ENCODE measurements around the gene INPP5A. TPM values are rescaled to one million over a fixed set of nuclear protein-coding genes. Genes with fewer than 3 reads are reported as not detected.

The INPP5A gene
- total RNA-seq, 1 donor from 2014 or later, result 36.4 TPM

- no peak for DNase-seq (ENCODE audit: extremely low spot score, unreplicated experiment)
- H3K4me1 Mint-ChIP-seq (ENCODE audit: unreplicated experiment), result peaks cover 1% of the 10 kb centered on the region
- no peaks in the 10 kb centered on the region for H3K9me3 Mint-ChIP-seq (ENCODE audit: unreplicated experiment)
- no peaks in the 10 kb centered on the region for H3K27me3 Mint-ChIP-seq (ENCODE audit: unreplicated experiment)
- peaks cover 17% of the 10 kb centered on the region for H3K36me3 Mint-ChIP-seq (ENCODE audit: unreplicated experiment)
- H3K27ac Mint-ChIP-seq (ENCODE audit: unreplicated experiment), result no peak overlapping the region
- no peak for TF ChIP-seq CTCF (IDR thresholded peaks at IDR 0.05)
- H3K4me3 Mint-ChIP-seq (ENCODE audit: unreplicated experiment), result no peak overlapping the region
Measured at GRCh38 chr10:132656283-132657126, 118.9 kb downstream of the INPP5A start.

GRCh38 chr10:132657127-132657706 lies 119.6 kb downstream of the INPP5A start:
- TF ChIP-seq CTCF (IDR thresholded peaks at IDR 0.05), result no peak
- no peak for DNase-seq (ENCODE audit: extremely low spot score, unreplicated experiment)
- Mint-ChIP-seq H3K4me3 (ENCODE audit: unreplicated experiment) (no peak overlapping the region), H3K27me3 (ENCODE audit: unreplicated experiment) (no peaks in the 10 kb centered on the region), H3K9me3 (ENCODE audit: unreplicated experiment) (no peaks in the 10 kb centered on the region), H3K36me3 (ENCODE audit: unreplicated experiment) (peaks cover 17% of the 10 kb centered on the region), H3K27ac (ENCODE audit: unreplicated experiment) (no peak overlapping the region), H3K4me1 (ENCODE audit: unreplicated experiment) (peaks cover 6% of the 10 kb centered on the region)

- Mint-ChIP-seq H3K4me3 (ENCODE audit: unreplicated experiment) (no peak overlapping the region), H3K36me3 (ENCODE audit: unreplicated experiment) (peaks cover 17% of the 10 kb centered on the region), H3K9me3 (ENCODE audit: unreplicated experiment) (no peaks in the 10 kb centered on the region), H3K27me3 (ENCODE audit: unreplicated experiment) (no peaks in the 10 kb centered on the region), H3K4me1 (ENCODE audit: unreplicated experiment) (peaks cover 8% of the 10 kb centered on the region), H3K27ac (ENCODE audit: unreplicated experiment) (no peak overlapping the region)
- no peak for DNase-seq (ENCODE audit: extremely low spot score, unreplicated experiment)
- no peak for TF ChIP-seq CTCF (IDR thresholded peaks at IDR 0.05)
Measured at GRCh38 chr10:132657748-132658147, 120.2 kb downstream of the INPP5A start.

- DNase-seq (ENCODE audit: extremely low spot score, unreplicated experiment), result no peak
- no peak overlapping the region for H3K4me3 Mint-ChIP-seq (ENCODE audit: unreplicated experiment)
- H3K27me3 Mint-ChIP-seq (ENCODE audit: unreplicated experiment), result no peaks in the 10 kb centered on the region
- no peaks in the 10 kb centered on the region for H3K9me3 Mint-ChIP-seq (ENCODE audit: unreplicated experiment)
- peaks cover 17% of the 10 kb centered on the region for H3K36me3 Mint-ChIP-seq (ENCODE audit: unreplicated experiment)
- H3K4me1 Mint-ChIP-seq (ENCODE audit: unreplicated experiment), result peaks cover 8% of the 10 kb centered on the region
- H3K27ac Mint-ChIP-seq (ENCODE audit: unreplicated experiment), result no peak overlapping the region
- no peak for TF ChIP-seq CTCF (IDR thresholded peaks at IDR 0.05)
Measured at GRCh38 chr10:132658546-132659205, 121.1 kb downstream of the INPP5A start.

Data from osteocyte (in vitro differentiated cells).